NCI-H510A treated with DMSO at 0.1 percent for 48 hours (cell line): ENCODE data around the gene SGMS2.

Experiments used
- DNase-seq: peaks from one replicate; lab custom pipeline; 2025; lab: John Stamatoyannopoulos, UW

Gene SGMS2

GRCh38 chr4:107824350-107825071, at the start of gene SGMS2:
Gene SGMS2, plus strand, starts transcription at chr4:107824932. Its CDS starts 70,622 bp downstream, at chr4:107895554.
- peak; percentile 18 for DNase-seq

- no peak for DNase-seq
Measured at GRCh38 chr4:107777890-107778289, 46.8 kb upstream of the SGMS2 start.

GRCh38 chr4:107778784-107779530, 45.8 kb upstream of the SGMS2 start:
- DNase-seq, result no peak

- no peak for DNase-seq
Measured at GRCh38 chr4:107780665-107781064, 44.1 kb upstream of the SGMS2 start.

GRCh38 chr4:107791902-107792301, 32.8 kb upstream of the SGMS2 start:
- DNase-seq, result no peak

GRCh38 chr4:107792711-107793110, 32.0 kb upstream of the SGMS2 start:
- DNase-seq, result no peak

GRCh38 chr4:107793996-107794395, 30.7 kb upstream of the SGMS2 start:
- DNase-seq, result no peak

- DNase-seq, result no peak
Measured at GRCh38 chr4:107799669-107800450, 24.9 kb upstream of the SGMS2 start.

- DNase-seq, result no peak
Measured at GRCh38 chr4:107800706-107801105, 24.0 kb upstream of the SGMS2 start.

- DNase-seq, result no peak
Measured at GRCh38 chr4:107801766-107802211, 22.9 kb upstream of the SGMS2 start.

- no peak for DNase-seq
Measured at GRCh38 chr4:107804956-107805355, 19.8 kb upstream of the SGMS2 start.

GRCh38 chr4:107806196-107806595, 18.5 kb upstream of the SGMS2 start:
- no peak for DNase-seq

GRCh38 chr4:107808572-107808971, 16.2 kb upstream of the SGMS2 start:
- DNase-seq, result no peak

GRCh38 chr4:107809210-107809609, 15.5 kb upstream of the SGMS2 start:
- no peak for DNase-seq

- DNase-seq, result no peak
Measured at GRCh38 chr4:107814758-107815157, 10.0 kb upstream of the SGMS2 start.

GRCh38 chr4:107815158-107815557, 9.6 kb upstream of the SGMS2 start:
- DNase-seq, result no peak

GRCh38 chr4:107818301-107818910, 6.3 kb upstream of the SGMS2 start:
- DNase-seq, result no peak

- no peak for DNase-seq
Measured at GRCh38 chr4:107823870-107824349, 822 bp upstream of the SGMS2 start.

GRCh38 chr4:107825072-107825824, 516 bp downstream of the SGMS2 start:
- peak; percentile 2 for DNase-seq

GRCh38 chr4:107826421-107826980, 1.8 kb downstream of the SGMS2 start:
- DNase-seq, result peak; percentile 5
